Measurements from ENCODE around the gene PAK4. TPM values are rescaled to one million over a fixed set of nuclear protein-coding genes. Genes with fewer than 3 reads are reported as not detected.

PAK4 gene
- total RNA-seq, 1 donor from 2014 or later: 27.5 TPM

DNA sequence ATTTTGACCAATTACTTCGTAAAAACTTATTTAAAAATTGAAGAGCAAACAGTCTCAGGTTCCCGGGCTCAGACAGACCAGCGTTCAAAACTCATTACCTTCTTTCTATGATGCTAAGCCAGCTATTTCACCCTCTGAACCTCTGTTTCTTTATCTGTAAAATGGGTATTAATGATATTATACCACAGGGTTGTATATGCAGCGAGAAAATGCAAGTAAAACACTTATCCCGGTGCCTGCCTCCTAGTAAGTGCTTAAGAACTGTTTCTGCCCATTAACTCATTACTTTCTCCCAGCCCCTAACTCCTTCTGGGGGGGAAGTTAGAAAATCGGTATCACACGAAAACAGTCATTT, 410 bp upstream of the PAK4 start:
- peak overlapping the region; percentile 97 for H3K4me3 ChIP-seq (ENCODE audit: low read depth, low read length)
- no peak for DNase-seq (ENCODE audit: low read depth)
- TF ChIP-seq, protein P1, sequence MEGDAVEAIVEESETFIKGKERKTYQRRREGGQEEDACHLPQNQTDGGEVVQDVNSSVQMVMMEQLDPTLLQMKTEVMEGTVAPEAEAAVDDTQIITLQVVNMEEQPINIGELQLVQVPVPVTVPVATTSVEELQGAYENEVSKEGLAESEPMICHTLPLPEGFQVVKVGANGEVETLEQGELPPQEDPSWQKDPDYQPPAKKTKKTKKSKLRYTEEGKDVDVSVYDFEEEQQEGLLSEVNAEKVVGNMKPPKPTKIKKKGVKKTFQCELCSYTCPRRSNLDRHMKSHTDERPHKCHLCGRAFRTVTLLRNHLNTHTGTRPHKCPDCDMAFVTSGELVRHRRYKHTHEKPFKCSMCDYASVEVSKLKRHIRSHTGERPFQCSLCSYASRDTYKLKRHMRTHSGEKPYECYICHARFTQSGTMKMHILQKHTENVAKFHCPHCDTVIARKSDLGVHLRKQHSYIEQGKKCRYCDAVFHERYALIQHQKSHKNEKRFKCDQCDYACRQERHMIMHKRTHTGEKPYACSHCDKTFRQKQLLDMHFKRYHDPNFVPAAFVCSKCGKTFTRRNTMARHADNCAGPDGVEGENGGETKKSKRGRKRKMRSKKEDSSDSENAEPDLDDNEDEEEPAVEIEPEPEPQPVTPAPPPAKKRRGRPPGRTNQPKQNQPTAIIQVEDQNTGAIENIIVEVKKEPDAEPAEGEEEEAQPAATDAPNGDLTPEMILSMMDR (conservative IDR thresholded peaks at IDR 0.05; ENCODE audit: low read depth, low read length): no peak

DNA sequence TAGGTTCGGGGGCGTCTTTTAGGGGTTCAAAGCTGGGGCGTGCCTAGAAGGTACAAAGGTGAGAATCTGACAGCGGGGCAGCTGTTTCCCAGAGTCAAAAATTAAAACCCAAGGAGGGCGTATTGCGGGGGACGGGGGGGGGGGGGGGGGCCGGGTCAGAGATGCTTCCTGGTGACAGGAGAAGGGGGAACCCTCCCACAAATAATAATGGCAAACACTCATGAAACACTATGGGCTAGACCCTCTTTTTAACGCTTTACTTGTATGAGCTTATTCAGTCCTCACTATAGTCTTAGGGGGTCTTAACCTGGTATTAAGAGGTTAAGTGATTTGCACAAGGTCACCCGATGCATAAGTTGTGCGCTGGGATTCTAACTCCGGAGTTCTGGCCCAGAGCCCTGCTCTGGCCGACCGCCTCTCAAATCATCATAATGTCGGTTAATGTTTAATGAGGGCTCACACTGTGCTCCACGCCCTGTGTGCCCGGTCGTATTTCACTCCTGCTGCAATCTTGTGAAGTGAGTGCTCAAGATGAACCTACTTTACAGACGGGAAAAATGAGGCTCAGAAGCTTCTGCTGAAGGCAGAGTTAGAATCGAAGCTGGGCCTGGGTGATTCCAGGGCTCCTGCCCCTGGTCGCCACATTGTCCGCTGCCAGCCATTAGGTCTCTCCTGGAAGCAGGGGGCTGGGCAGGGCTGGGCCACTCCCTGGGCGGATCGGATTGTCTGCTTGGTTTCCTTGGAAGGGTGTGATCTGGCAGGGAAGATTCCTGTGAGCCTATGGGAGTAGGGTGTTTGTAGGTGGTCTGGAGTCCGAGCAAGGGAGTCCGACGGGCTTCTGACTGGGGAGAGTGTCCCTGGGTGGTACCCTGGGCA, 964 bp downstream of the PAK4 start:
- peak overlapping the region; percentile 97 for H3K4me3 ChIP-seq (ENCODE audit: low read depth, low read length)
- TF ChIP-seq, protein P1 (conservative IDR thresholded peaks at IDR 0.05; ENCODE audit: low read depth, low read length): no peak
- peak; percentile 58 for DNase-seq (ENCODE audit: low read depth)

DNA sequence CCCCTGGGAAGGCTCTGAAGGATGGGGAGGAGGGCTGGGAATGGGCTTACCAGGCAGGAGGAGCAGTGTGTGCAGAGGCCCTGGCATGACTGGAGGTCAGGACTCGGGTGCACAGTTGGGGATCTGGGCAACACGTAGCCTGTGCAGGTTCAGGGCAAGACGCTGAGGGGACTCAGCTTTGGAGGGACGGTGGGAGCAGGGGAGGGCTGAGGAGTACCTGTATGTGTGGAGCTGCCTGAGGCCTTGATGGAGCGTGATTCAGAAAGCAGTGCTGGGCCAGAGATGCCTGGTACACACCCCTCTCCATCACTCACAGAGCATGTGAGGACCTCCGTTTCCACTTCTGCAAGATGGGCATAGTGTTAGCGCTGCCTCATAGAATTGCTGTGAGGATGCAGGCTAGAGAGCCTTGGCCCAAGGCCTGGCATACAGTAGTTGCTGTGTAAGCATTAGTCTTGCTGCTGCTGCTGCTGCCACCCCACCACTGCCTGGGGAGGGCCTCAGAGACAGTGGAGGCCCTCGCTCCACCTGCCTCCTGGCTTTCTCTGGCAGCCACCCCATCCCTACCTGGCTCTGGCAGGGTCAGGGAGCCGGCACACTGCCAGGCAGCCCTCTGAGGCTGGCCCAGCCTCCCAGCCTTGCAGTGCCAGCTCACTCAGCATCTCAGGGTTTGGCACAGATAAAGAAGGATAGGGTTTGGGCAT, 2.4 kb downstream of the PAK4 start:
- no peak for DNase-seq (ENCODE audit: low read depth)
- no peak overlapping the region for H3K4me3 ChIP-seq (ENCODE audit: low read depth, low read length)
- TF ChIP-seq, protein P1 (conservative IDR thresholded peaks at IDR 0.05; ENCODE audit: low read depth, low read length): no peak

DNA sequence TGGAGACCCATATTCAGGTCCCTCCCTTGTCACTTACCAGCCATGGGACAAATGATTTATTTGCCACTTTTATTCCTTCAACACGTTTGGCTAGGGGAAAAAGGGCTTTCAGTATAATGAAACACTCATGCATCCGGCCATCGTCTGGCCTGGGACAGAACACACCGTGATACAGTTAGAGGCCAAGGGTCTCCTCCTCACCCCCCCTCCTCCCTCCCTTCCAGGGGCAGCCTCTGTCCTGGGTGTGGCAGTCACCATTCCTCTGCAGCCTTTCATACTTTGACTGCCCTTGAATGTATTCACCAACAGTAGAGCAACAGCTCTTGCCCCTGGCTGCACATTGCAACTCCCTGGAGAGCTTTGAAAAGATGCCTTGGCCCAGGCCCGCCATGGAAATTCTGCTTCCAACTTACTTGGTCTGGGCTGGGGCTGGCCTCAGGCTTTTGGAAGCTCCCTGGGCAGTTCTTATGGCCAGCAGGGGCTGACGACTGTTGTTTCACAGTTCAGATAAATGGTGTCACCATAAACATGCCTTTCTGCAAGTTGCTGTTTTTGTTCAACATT, 3.0 kb downstream of the PAK4 start:
- no peak overlapping the region for H3K4me3 ChIP-seq (ENCODE audit: low read depth, low read length)
- no peak for DNase-seq (ENCODE audit: low read depth)

DNA sequence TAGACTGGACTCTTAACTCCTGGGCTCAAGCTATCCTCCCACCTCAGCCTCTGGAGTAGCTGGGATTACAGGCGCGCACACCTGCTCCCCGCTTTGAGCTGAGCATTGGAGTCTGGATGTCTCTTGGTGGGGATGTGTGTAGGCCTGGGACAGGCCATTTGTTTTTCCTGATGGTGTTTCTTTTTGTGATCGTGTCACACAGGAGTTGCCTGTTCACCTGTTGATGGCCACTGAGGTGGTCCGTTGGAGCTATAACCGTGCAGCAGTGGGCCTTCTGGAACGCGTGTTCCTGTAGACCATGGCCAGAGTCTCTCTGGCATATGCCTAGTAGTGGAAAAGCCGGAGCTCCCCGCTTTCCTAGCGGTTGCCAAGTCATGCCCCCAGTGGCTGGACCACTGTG, 3.5 kb downstream of the PAK4 start:
- TF ChIP-seq, protein P1 (conservative IDR thresholded peaks at IDR 0.05; ENCODE audit: low read depth, low read length): no peak
- no peak overlapping the region for H3K4me3 ChIP-seq (ENCODE audit: low read depth, low read length)
- DNase-seq (ENCODE audit: low read depth): no peak

More for the DNA sequence above, 3.0 kb downstream of the PAK4 start:
- TF ChIP-seq, protein P1 (conservative IDR thresholded peaks at IDR 0.05; ENCODE audit: low read depth, low read length): peak; percentile 18

DNA sequence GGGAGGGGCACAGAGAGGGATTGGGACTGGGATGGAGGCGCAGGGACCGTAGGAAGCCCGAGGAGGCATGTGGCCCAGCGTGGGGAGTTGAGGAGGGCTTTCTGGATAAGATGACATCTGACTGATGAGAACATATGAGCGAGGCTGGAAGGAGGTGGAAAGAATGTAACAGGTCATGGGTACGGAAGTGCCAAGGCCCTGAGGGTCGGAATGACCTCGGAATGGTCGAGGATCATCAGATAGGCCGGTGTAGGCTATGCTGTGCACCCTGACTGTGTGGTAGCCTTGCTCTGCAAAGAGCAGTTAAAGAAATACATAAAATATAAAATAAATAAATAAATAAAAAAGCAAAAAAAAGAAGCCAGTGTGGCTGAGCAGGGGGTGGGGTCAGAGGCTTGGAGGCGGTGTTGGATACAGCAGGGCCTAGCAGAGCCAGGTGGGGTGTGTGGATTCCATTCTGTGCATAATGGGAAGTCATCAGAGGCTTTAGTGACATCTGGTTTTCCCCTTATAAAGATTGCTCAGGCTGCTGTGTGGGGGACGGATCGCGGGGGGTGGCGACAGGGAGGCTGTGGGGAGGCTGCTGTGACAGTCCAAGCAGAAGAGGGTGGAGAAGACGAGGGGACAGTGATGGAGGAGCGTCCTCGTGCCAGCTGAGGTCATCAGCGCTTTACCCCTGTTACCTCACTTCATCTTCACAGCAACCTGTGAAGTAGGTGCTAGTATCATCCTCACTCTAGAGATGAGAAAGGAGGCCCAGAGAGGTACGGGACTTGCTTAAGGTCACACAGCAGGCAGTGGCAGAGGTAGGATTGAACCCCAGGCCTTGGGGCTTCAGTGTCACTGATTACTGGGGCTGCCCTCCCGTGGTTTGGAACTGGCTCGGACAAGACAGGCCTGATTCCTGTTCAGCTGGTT, 5.0 kb downstream of the PAK4 start:
- no peak overlapping the region for H3K4me3 ChIP-seq (ENCODE audit: low read depth, low read length)
- DNase-seq (ENCODE audit: low read depth): no peak
- TF ChIP-seq, protein P1 (conservative IDR thresholded peaks at IDR 0.05; ENCODE audit: low read depth, low read length): no peak

Data from epithelial cell of proximal tubule (primary cell).